Right ventricle myocardium superior (tissue), 1 donor: ENCODE results near the gene KCTD11. TPM values are rescaled to one million over a fixed set of nuclear protein-coding genes. Genes with fewer than 3 reads are reported as not detected.
"Not testable (repeated sequence)": the region's sequence is repeated elsewhere in the genome, so short reads cannot be mapped to it uniquely, and the experiment has no call there.

Source experiments
- ATAC-seq: fragments of 200-7000 bp; cut with Tn5 transposase; one replicate; pipeline ENCODE4 v1.9.1; 2020; ENCODE audit warnings: mild to moderate bottlenecking; ENCODE audit not compliant: poor library complexity
- DNase-seq: peaks from one replicate; pipeline ENCODE4 v3.0.0-alpha.2; 2020
- intact Hi-C: fragments of 100-400 bp; cut with DNase I; formaldehyde crosslinking; loops from one replicate; pipeline ENCODE4 v1.11.2; 2022
- total RNA-seq: library from RNA; stranded (reverse); fragmentation: NEBNext Ultra II Directional; extraction: Animal tissue kit (Norgen Biotek cat#: 25700); gene quantifications from one replicate; pipeline ENCODE4 v1.2.1, GENCODE V29; 2021
- donor health status: DM: no; HTN: yes; CAD: no; lungs with severe emphysema.

Gene KCTD11
- total RNA-seq, 1 donor from 2014 or later, result 4.4 TPM

- intact Hi-C loops, result no loop called here
- no peak for DNase-seq
- ATAC-seq, result no peak
Measured at GRCh38 chr17:7318121-7318860, 33.7 kb upstream of the KCTD11 start.

DNA sequence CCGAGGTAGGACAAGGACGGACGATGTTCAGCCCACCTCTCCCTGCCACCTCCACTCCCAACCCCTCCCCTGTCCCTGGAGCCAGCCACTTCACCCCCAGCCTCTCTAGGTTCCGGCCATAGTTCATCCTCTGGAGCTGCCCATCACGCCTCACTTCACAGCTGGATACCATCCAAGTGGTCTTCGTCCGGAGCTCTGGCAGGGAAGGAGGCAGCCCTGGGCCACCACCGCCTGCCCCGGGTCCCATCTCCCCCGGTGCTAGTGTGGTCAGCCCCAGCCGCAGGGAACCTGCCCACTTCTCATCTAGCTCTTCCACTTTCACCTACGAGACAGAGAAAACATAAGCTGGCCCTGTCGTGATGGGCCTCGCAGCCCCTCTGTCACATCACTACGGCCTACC is 30.5 kb upstream of the KCTD11 start:
- intact Hi-C loops, result no loop called here
- DNase-seq, result no peak
- ATAC-seq, result no peak

DNA sequence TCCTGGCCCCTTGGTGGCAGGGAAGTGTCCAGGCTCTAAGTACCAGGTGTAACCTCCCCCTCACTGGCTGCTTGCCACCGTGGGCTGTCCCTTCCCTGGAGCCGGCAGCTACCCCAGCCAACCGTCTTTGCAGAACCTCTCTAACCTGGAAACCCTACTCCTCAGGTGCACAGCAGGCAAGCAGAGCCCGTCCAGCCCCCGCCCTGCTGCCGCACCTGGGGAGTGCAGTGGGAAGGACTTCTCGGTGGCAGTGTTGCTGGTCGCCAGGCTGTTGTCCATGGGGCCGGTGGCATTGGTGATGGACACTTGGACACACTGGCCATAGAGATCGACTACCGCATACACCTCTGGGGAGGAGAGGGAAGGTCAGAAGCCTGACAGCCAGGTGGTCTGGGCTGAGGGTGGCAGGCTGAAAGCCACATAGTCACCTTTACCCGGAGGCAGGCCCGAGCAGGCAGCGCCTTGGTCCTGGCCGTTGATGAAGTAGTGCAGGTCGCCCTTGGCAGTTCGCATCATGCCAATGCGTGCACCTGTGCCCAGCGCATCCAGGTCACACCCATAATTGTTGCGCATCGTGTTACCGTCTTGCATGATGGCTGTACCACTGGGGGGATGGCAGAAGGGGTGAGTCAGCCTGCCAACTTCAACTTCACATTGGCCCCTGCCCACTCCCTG is 29.3 kb upstream of the KCTD11 start:
- DNase-seq (no peak), ATAC-seq (no peak)
- intact Hi-C loops, result no loop called here

DNA sequence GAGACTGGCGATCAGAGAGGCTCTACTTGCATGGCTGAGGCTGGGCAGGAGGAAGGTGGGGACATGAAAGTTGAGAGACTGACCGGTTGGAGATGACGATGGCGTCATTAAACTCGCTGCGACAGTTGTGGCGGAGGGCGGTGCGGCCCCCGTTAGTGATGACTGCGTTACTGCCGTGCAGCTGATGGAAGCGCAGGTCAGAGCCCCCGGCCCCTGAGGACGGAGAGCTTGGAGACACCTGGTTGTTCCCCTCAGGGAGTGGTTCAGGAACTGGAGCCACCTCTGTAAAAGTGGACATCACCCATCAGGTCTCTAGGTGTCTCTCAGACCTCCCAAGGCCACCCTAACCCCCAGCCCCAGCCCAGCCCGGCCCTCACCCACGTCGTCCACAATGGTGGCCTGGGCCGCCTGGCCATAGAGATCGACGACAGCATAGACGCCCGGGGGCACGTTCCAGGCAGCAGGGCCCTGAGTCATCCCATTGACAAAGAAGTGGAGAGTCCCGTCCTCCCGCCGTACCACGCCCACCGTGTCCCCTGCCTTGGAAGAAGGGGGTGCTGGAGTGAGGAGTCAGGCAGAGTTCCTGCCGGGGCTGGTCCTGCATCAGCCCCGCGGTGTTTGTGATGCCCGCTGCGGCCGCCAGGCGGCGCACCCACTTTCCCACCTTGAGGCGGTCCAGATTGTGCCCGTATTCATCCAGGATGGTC is 28.1 kb upstream of the KCTD11 start:
- peak; percentile 72 for DNase-seq
- ATAC-seq, result no peak
- intact Hi-C loops, result no loop called here

DNA sequence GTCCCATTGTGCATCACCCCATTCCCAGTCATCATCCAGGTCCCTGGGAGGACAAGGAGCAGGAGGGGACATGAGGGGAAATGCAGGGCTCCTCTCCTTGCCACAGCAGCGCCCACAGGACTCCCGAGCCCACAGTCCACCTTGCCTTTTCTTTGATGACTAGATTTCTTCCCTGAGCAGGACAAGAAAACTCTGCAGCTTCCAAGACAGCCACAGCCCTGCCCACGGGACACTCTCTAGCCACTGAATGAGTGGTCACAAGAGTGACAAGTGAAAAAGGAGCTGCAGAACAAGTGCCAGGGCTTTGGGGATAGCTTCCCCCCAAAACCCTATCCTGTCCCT is 27.6 kb upstream of the KCTD11 start:
- DNase-seq, result no peak
- ATAC-seq, result no peak
- intact Hi-C loops, result no loop called here

DNA sequence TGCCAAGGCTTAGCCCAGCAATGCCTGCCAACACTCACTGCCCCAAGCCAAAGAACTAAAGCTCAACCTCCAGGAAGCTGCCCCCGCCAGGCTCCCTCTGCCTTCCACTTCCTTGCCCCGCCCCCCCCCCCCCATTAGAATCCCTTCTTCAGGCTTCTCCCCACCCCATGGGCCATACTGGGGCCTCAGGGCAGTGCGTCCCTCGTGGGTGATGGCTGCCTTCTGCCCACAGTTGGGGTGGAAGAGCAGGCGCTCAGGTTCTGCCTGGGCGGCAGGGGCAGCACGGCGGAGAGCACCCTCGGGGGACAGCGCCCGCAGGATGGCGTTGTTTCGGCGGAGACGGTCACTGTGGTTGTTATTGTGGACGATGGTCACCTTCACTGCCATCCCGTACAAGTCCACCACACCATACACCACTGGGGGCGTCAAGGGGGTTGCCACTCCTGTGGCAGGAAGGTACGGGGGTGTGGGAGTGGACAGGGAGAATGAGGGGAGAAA is 26.9 kb upstream of the KCTD11 start:
- intact Hi-C loops, result no loop called here
- DNase-seq (no peak), ATAC-seq (no peak)

DNA sequence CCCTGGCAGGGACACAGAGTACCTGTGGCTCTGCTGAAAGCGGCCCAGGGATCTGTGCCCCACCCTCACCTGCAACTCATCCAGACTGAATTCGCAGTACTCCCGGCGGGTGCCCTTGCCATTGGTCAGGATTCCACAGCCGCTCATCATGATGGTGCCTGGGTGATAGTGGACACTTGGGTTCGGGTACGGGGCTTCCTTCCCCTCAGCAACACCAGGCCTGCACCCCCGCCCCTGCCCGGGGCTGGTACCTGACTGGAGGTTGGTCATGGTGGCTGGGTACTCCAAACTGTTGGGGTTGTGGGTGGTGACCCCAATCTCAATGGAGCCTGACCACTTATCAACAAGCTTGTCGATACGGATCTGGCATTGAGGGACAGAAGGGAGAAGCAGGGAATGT is 25.8 kb upstream of the KCTD11 start:
- no peak for ATAC-seq
- no peak for DNase-seq
- intact Hi-C loops, result no loop called here

GRCh38 chr17:7327056-7327455 is 24.9 kb upstream of the KCTD11 start:
- intact Hi-C loops, result no loop called here
- no peak for DNase-seq
- no peak for ATAC-seq

DNA sequence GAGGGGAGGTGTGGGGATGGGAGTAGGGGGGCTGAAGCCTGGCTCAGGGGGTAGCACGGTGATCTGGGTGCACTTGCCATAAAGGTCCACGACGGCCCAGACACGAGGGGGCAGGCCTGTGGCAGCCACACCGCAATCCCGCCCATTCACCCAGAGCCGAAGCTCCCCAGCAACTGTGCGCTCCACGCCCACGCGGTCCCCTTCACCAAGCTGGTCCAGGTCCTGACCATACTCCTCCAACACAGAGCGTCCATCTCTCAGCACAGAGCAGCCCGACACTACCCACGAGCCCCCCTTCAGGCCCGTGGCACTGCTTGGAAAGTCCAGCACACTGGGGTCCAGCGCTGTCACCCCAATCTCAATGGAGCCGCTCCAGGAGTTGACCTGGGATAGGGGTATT is 24.5 kb upstream of the KCTD11 start:
- ATAC-seq (no peak), DNase-seq (no peak)
- intact Hi-C loops, result no loop called here

DNA sequence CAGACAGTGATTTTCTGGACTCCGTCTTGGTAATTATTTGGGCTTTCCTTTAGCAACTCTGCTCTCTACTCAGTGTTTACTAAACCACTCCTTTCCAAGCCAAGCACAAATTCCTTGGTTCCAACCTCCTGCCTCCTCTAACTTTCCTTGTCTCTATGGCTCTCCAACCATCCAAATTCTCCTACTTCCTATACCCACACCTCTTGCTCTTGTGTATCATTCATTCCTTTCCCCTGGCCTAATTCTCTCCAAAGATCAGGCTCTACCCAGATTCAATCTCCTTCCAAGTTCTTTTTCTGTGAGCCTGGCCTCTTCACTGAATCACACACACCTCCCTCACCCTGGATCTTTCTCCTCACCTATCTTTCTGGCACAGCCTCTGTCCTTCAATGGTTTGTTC is 24.0 kb upstream of the KCTD11 start:
- ATAC-seq (no peak), DNase-seq (no peak)
- intact Hi-C loops, result no loop called here

- intact Hi-C loops, result no loop called here
- no peak for DNase-seq
- ATAC-seq, result no peak
Measured at GRCh38 chr17:7328840-7329373, 23.1 kb upstream of the KCTD11 start, which contains the start of gene NEURL4. Gene NEURL4, minus strand, starts transcription at chr17:7329335. Its CDS starts 23 bp downstream, at chr17:7329312.

DNA sequence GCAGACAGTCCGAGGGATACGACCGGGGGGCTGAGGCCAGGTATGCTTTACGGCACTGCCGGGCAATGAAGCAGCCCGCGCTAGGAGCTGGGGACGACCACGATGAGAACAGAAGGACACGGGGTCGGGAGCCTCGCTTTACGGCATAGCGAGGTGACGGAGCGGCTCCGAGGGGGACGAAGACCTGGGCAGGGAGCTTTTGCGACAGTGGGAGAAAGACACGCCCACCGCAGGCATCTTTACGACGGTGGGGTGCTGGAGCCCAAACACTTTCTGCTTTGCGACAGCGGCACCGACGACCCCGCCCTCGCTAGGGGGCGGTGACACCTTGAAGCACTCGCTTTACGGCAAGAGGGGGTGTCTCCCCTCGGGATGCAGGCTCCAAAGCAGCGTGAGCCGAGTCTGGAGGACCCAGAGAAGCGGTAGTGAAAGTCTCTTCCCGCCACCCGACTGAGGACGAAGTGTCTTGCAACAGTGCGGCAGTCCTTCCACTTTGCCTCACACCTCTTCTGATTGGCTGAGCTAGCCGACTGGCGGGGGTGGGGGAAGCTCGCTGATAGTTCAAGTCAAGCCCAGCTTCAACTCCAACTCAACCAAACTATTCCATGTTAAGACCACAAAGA is 22.5 kb upstream of the KCTD11 start:
- intact Hi-C loops, result no loop called here
- peak; percentile 91 for ATAC-seq

GRCh38 chr17:7329997-7330637 is 21.8 kb upstream of the KCTD11 start:
- ATAC-seq (peak; percentile 71), DNase-seq (peak; percentile 81)
- intact Hi-C loops, result loop anchor here (2.0 kb wide), 1 partner anchor 21 kb away; no protein-coding TSS in a partner anchor

More for the DNA sequence above, 22.5 kb upstream of the KCTD11 start:
- DNase-seq, result peak; percentile 99

GRCh38 chr17:7330638-7331015 is 21.3 kb upstream of the KCTD11 start:
- intact Hi-C loops, result loop anchor here (2.0 kb wide), 1 partner anchor 20 kb away; no protein-coding TSS in a partner anchor
- no peak for DNase-seq
- ATAC-seq, result no peak

- DNase-seq, result no peak
- no peak for ATAC-seq
- intact Hi-C loops, result no loop called here
Measured at GRCh38 chr17:7332111-7332510, 19.9 kb upstream of the KCTD11 start.

- intact Hi-C loops, result not testable (repeated sequence)
Measured at GRCh38 chr17:7332600-7333069, 19.3 kb upstream of the KCTD11 start.

DNA sequence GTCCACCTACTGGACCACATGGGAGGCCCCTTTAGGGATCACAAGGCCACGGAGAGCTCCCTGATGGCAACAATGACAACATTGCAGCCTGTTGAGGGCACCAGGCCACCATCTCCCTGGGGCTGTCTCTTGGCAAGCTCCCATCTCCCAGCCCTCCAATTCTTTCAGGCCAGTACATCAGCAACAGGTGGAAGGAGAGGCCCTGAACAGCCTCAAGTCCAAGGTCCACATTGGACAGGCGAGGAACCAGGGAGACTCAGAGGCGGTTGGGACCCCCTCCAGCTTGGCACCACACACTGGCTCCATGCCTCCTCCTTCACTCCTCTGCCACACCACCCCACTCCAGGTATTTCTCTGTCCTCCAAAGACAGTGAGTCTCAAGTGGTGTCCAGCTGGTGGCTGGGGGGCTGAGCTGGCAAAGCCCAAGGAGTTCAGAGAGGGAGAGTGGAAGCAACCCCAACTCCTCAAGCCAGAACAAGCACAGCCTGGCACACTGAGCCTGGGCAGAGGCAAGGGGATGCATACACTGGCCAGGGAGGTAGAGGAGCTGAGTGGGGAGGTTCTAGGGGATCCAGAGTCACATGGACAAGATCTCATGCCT is 16.9 kb upstream of the KCTD11 start:
- intact Hi-C loops, result no loop called here
- ATAC-seq (no peak), DNase-seq (no peak)

More at GRCh38 chr17:7332600-7333069, 19.3 kb upstream of the KCTD11 start:
- ATAC-seq, DNase-seq: not testable (repeated sequence)

DNA sequence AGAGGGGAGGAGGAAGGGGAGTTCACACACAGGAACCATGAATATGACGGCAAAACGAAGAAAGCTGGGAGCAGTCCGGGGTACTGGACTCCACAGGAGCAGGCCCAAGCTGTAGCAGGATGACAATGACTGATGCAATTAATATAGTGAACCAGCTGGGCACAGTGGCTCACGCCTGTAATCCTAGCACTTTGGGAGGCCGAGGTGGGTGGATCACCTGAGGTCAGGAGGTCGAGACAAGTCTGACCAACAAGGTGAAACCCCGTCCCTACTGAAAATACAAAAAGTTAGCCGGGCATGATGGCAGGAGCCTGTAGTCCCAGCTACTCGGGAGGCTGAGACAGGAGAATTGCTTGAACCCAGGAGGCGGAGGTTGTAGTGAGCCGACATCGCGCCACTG is 16.2 kb upstream of the KCTD11 start:
- intact Hi-C loops, DNase-seq, ATAC-seq: not testable (repeated sequence)
